GM18517 (cell line): ENCODE results near the gene SF3B1.
"Not testable (repeated sequence)": the region's sequence is repeated elsewhere in the genome, so short reads cannot be mapped to it uniquely, and the experiment has no call there.

Experiments used
- ATAC-seq: cut with Tn5 transposase; IDR thresholded peaks from one replicate; pipeline ENCODE4 v1.9.1; 2021; ENCODE audit warnings: mild to moderate bottlenecking, moderate library complexity; ENCODE audit not compliant: unreplicated experiment

Gene SF3B1

DNA sequence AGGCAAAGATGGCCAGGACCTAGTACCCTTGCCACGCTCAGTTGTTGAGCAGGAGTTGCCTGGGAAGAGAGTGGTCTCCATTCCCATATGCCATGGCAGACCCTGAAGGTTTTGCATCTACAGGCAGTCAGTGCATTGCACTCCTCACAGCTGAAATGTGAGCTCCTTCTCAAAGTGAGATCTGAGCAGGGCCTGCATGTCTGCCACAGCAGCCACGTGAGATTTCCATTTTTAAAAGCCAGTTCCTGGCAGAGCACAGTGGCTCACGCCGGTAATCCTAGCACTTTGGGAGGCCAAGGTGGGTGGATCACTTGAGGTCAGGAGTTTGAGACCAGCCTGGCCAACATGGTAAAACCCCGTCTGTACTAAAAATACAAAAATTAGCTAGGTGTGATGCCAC lies 90.9 kb downstream of the SF3B1 start:
- not testable (repeated sequence) for ATAC-seq

DNA sequence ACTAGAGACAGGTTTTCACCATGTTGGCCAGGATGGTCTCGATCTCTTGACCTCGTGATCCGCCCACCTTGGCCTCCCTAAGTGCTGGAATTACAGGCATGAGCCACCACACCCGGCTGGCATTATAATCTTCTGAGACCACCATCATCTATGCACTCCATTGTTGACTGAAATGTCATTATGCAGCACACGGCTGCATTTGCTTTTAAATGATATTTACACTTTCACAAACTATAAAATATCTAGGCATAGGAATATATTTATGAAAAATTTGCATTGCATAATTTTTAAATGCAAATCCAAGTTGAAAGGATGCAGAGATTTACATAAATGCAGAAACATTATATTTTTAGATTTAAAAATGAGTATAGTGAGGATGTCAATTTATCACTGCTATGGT lies 94.2 kb downstream of the SF3B1 start:
- no peak for ATAC-seq
